Ishikawa (cell line): ENCODE data around the gene ANKRD66.

Experiments used
- CEBPB ChIP-seq: IDR thresholded peaks from 2 replicates; pipeline ENCODE4 v1.6.1; 2012
- CREB1 ChIP-seq: IDR thresholded peaks from 2 replicates; pipeline ENCODE4 v1.6.1; 2012; ENCODE audit warnings: low read depth
- EGR1 ChIP-seq: IDR thresholded peaks from 2 replicates; pipeline ENCODE4 v1.6.1; 2012
- EP300 ChIP-seq: IDR thresholded peaks from 2 replicates; pipeline ENCODE4 v1.6.1; 2012; ENCODE audit warnings: borderline replicate concordance
- FOXM1 ChIP-seq: IDR thresholded peaks from 2 replicates; pipeline ENCODE4 v1.6.1; 2012; ENCODE audit warnings: low read depth, borderline replicate concordance
- MAX ChIP-seq: IDR thresholded peaks from 2 replicates; pipeline ENCODE4 v1.6.1; 2012
- NFIC ChIP-seq: IDR thresholded peaks from 2 replicates; pipeline ENCODE4 v1.6.1; 2012
- RAD21 ChIP-seq: IDR thresholded peaks from 2 replicates; pipeline ENCODE4 v1.6.1; 2012; ENCODE audit warnings: low read depth
- REST ChIP-seq: IDR thresholded peaks from 2 replicates; pipeline ENCODE4 v1.6.1; 2012; ENCODE audit warnings: low read depth, mild to moderate bottlenecking
- TAF1 ChIP-seq: IDR thresholded peaks from 2 replicates; pipeline ENCODE4 v1.6.1; 2012; ENCODE audit warnings: low read depth, mild to moderate bottlenecking
- TCF12 ChIP-seq: IDR thresholded peaks from 2 replicates; pipeline ENCODE4 v1.6.1; 2012; ENCODE audit warnings: low read depth
- TEAD4 ChIP-seq: IDR thresholded peaks from 2 replicates; pipeline ENCODE4 v1.6.1; 2012
- USF1 ChIP-seq: IDR thresholded peaks from 2 replicates; pipeline ENCODE4 v1.6.1; 2012
- YY1 ChIP-seq: IDR thresholded peaks from 2 replicates; pipeline ENCODE4 v1.6.1; 2012; ENCODE audit warnings: low read depth
- ZBTB7A ChIP-seq: IDR thresholded peaks from 2 replicates; pipeline ENCODE4 v1.6.1; 2012; ENCODE audit warnings: low read depth

ANKRD66 gene

GRCh38 chr6:46755865-46756264 lies 9.1 kb downstream of the ANKRD66 start:
- TF ChIP-seq RAD21 (no peak), REST (no peak), YY1 (no peak), NFIC (no peak), TAF1 (no peak), USF1 (no peak), TEAD4 (no peak), MAX (no peak), TCF12 (no peak), EP300 (no peak), FOXM1 (no peak), CREB1 (no peak)

GRCh38 chr6:46756469-46757213 lies 9.9 kb downstream of the ANKRD66 start:
- TF ChIP-seq EP300, result no peak
- no peak for TF ChIP-seq EGR1
- no peak for TF ChIP-seq NFIC
- TF ChIP-seq ZBTB7A, result no peak
- TF ChIP-seq TEAD4, result no peak
- TF ChIP-seq RAD21, result no peak
- TF ChIP-seq CREB1, result no peak
- TF ChIP-seq TCF12, result no peak
- no peak for TF ChIP-seq TAF1
- no peak for TF ChIP-seq CEBPB

GRCh38 chr6:46757214-46757596 lies 10.5 kb downstream of the ANKRD66 start:
- TF ChIP-seq MAX, result no peak
- no peak for TF ChIP-seq CEBPB
- no peak for TF ChIP-seq EGR1
- TF ChIP-seq EP300, result no peak
- no peak for TF ChIP-seq USF1
- no peak for TF ChIP-seq FOXM1
- no peak for TF ChIP-seq NFIC

- no peak for TF ChIP-seq CEBPB
Observed at GRCh38 chr6:46758960-46759753, 12.4 kb downstream of the ANKRD66 start.

- no peak for TF ChIP-seq CREB1
- TF ChIP-seq TCF12, result no peak
- no peak for TF ChIP-seq TAF1
- no peak for TF ChIP-seq ZBTB7A
- no peak for TF ChIP-seq EP300
- TF ChIP-seq EGR1, result no peak
- TF ChIP-seq NFIC, result no peak
- TF ChIP-seq TEAD4, result no peak
- no peak for TF ChIP-seq USF1
- TF ChIP-seq CEBPB, result no peak
- TF ChIP-seq REST, result no peak
- no peak for TF ChIP-seq FOXM1
- TF ChIP-seq YY1, result no peak
- TF ChIP-seq RAD21, result no peak
- TF ChIP-seq MAX, result no peak
Observed at GRCh38 chr6:46760925-46761324, 14.2 kb downstream of the ANKRD66 start.
